Measurements from ENCODE around the gene RPL3. TPM values are rescaled to one million over a fixed set of nuclear protein-coding genes. Genes with fewer than 3 reads are reported as not detected.

RPL3 gene
- total and polyA plus RNA-seq, 3 experiments from 2014 or later: 2,574 to 3,654 (median 2,607) TPM

DNA sequence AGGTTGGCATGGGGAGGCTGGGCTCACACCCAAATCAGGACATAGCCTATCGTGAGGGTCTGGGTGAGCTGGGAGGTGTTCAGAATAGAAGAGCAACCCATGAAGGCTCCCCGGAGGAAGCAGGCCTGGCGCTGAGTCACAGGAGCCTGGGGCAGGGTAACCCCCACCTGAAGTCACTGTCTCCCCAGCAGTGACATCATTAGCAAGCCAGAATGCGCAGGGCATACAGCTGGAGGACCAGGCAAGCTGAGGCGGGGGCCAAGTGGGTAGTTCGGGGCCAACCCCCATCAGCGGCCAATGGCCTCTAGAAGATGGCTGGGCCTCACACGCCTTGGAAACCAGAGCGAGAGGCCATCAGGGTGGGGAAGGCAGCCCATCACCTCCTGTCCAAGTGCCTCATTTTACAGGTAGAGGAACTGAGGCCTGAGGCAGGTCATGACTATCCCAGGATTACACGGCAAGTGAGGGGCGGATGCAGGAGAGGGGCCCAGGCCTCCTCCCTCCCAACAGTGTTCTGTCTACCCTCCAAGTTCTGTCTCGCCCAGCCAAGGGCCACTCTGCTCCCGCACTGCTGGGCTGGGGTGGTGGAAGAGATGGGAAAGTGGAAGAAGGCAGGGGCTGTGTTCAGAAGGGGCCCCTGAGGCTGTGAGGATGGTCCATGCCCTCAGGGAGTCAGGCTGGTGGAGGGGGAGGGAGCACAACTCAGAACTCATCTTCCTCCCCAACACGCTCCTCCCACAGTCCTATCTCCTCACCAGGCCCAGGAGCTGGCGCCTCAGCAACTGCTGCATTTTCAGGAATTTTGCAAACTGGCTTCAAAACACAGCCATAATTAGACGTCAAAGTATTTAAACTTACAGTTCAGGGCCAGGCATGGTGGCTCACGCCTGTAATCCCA, 24.6 kb downstream of the RPL3 start:
- Histone ChIP-seq H3K4me3 (ENCODE audit: low read length) (no peak overlapping the region), H3K4me1 (ENCODE audit: insufficient read depth, low read length) (no peaks in the 10 kb centered on the region), H3K27ac (ENCODE audit: low read depth, low read length) (no peak overlapping the region), H3K27me3 (ENCODE audit: insufficient read depth, low read length, poor library complexity, severe bottlenecking) (no peaks in the 10 kb centered on the region), H3K36me3 (ENCODE audit: insufficient read depth, low read length) (no peaks in the 10 kb centered on the region), H3K9me3 (ENCODE audit: low read length) (no peaks in the 10 kb centered on the region)
- H3K9me3 Mint-ChIP-seq: no peaks in the 10 kb centered on the region
- H3K4me3 Mint-ChIP-seq: no peak overlapping the region
- H3K4me1 Mint-ChIP-seq: peaks cover under 1 to 5% (median 4%) of the 10 kb centered on the region in 3 donors
- no peaks in the 10 kb centered on the region for H3K36me3 Mint-ChIP-seq
- no peak for DNase-seq
- peaks cover 10 to 24% of the 10 kb centered on the region in 2 donors for H3K27me3 Mint-ChIP-seq
- POLR2A ChIA-PET: no interaction called here
- CTCF ChIA-PET: no interaction called here
- H3K27ac Mint-ChIP-seq: no peak overlapping the region

DNA sequence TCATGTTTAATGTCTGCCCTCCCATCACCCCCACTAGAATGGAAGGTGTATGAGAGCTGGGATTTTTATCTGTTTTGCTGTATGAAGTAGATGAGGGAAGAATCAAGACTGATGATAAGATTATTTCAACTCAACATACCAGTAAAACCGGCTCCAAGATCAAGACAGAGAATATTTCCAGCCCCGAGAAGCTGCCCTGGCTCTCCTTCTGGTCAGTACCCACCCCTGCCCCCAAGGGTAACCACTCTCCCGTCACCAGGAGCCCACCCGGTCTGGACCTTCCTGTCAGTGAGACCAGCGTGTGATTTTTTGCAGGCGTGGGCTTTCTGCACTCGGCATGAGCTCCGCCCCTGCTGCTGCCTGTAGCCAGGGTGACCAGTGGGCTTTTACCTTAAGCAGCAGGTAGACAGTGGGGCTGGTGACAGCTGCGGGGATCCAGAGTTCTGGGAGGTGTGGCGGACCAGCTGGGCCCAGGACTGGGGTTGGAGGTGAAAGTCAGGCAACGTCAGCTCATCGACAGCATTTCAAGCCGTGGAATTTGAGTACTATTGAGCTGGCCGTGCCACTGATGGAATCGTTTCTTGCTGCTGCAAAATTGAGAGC, 25.6 kb downstream of the RPL3 start:
- Histone ChIP-seq H3K36me3 (ENCODE audit: insufficient read depth, low read length) (no peaks in the 10 kb centered on the region), H3K4me3 (ENCODE audit: low read length) (no peak overlapping the region), H3K27me3 (ENCODE audit: insufficient read depth, low read length, poor library complexity, severe bottlenecking) (no peaks in the 10 kb centered on the region), H3K27ac (ENCODE audit: low read depth, low read length) (no peak overlapping the region), H3K4me1 (ENCODE audit: insufficient read depth, low read length) (no peaks in the 10 kb centered on the region), H3K9me3 (ENCODE audit: low read length) (no peaks in the 10 kb centered on the region)
- POLR2A ChIA-PET: no interaction called here
- Mint-ChIP-seq H3K27me3 (peaks cover 7 to 16% of the 10 kb centered on the region in 2 donors), H3K4me1 (peaks cover 0 to 5% (median 0%) of the 10 kb centered on the region in 3 donors), H3K9me3 (no peaks in the 10 kb centered on the region), H3K27ac (no peak overlapping the region), H3K4me3 (no peak overlapping the region), H3K36me3 (no peaks in the 10 kb centered on the region)
- CTCF ChIA-PET: no interaction called here
- DNase-seq: no peak

DNA sequence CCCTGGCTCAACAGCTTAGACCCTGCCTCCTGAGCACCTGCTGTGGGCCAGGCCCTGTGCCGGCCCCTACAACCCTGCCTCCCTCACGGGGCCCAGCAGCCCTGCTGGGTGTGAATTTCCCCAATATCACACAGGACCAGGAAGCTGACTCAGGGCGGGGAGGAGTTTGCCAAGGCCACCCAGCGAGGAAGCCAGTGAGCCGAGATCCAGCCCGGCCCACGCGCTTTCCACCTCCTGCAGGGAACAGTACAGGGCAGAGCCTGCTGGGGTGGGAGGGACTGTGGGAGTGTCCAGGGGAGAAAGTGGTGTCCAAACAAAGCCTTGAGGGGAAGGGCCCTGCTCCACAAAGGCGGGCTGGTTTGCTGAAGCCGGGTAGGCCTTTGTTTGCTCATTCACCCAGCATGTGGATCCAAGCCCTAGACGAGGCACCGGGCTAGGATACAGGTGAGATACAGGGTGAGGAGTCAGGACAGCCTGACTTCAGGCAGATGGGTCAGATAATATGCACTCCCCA, 26.8 kb downstream of the RPL3 start:
- no peak for DNase-seq
- Mint-ChIP-seq H3K9me3 (no peaks in the 10 kb centered on the region), H3K36me3 (no peaks in the 10 kb centered on the region), H3K27me3 (peaks cover 7 to 10% of the 10 kb centered on the region in 2 donors), H3K4me3 (no peak overlapping the region), H3K27ac (no peak overlapping the region), H3K4me1 (peaks cover 0 to 2% (median under 1%) of the 10 kb centered on the region in 3 donors)
- ChIA-PET POLR2A (no interaction called here), CTCF (no interaction called here)
- Histone ChIP-seq H3K27me3 (ENCODE audit: insufficient read depth, low read length, poor library complexity, severe bottlenecking) (no peaks in the 10 kb centered on the region), H3K36me3 (ENCODE audit: insufficient read depth, low read length) (no peaks in the 10 kb centered on the region), H3K27ac (ENCODE audit: low read depth, low read length) (no peak overlapping the region), H3K4me1 (ENCODE audit: insufficient read depth, low read length) (no peaks in the 10 kb centered on the region), H3K9me3 (ENCODE audit: low read length) (no peaks in the 10 kb centered on the region), H3K4me3 (ENCODE audit: low read length) (no peak overlapping the region)

GRCh38 chr22:39292031-39292462, 27.4 kb downstream of the RPL3 start:
- no peaks in the 10 kb centered on the region for H3K27me3 ChIP-seq (ENCODE audit: insufficient read depth, low read length, poor library complexity, severe bottlenecking)
- no peak overlapping the region for H3K27ac Mint-ChIP-seq
- no peaks in the 10 kb centered on the region for H3K9me3 ChIP-seq (ENCODE audit: low read length)
- H3K27me3 Mint-ChIP-seq: peaks cover 6 to 9% of the 10 kb centered on the region in 2 donors
- CTCF ChIA-PET: no interaction called here
- no peaks in the 10 kb centered on the region for H3K4me1 ChIP-seq (ENCODE audit: insufficient read depth, low read length)
- H3K4me3 Mint-ChIP-seq: no peak overlapping the region
- no peaks in the 10 kb centered on the region for H3K36me3 Mint-ChIP-seq
- H3K36me3 ChIP-seq (ENCODE audit: insufficient read depth, low read length): no peaks in the 10 kb centered on the region
- H3K9me3 Mint-ChIP-seq: no peaks in the 10 kb centered on the region
- POLR2A ChIA-PET: no interaction called here
- H3K4me1 Mint-ChIP-seq: peaks cover 2 to 6% (median 6%) of the 10 kb centered on the region in 3 donors
- H3K27ac ChIP-seq (ENCODE audit: low read depth, low read length): no peak overlapping the region
- no peak overlapping the region for H3K4me3 ChIP-seq (ENCODE audit: low read length)
- DNase-seq: no peak

DNA sequence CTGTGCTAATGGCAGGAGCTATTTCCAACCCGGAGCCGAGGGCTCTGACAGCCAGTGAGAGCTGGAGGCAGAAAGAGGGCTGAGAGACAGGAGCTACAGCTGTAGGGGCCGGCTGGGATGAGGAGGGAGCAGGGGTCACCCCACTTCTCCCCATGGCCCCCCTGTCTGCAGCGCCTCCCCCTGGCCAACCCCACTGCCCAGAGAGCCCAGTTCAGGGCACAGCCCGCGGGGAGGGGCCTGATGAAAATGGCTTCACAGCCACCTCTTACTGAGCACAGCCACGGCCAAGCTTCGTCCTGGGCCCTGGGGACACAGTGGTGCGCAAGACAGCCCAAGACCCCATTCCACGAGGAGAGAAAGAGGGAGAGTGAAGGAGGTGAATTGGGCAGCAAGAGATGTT, 27.9 kb downstream of the RPL3 start:
- CTCF ChIA-PET: no interaction called here
- Histone ChIP-seq H3K27ac (ENCODE audit: low read depth, low read length) (no peak overlapping the region), H3K27me3 (ENCODE audit: insufficient read depth, low read length, poor library complexity, severe bottlenecking) (no peaks in the 10 kb centered on the region), H3K4me3 (ENCODE audit: low read length) (no peak overlapping the region), H3K9me3 (ENCODE audit: low read length) (no peaks in the 10 kb centered on the region), H3K36me3 (ENCODE audit: insufficient read depth, low read length) (no peaks in the 10 kb centered on the region), H3K4me1 (ENCODE audit: insufficient read depth, low read length) (no peaks in the 10 kb centered on the region)
- H3K27me3 Mint-ChIP-seq: peaks cover 5 to 8% of the 10 kb centered on the region in 2 donors
- H3K27ac Mint-ChIP-seq: no peak overlapping the region
- H3K9me3 Mint-ChIP-seq: no peaks in the 10 kb centered on the region
- POLR2A ChIA-PET: no interaction called here
- H3K4me1 Mint-ChIP-seq: peaks cover 3 to 9% (median 8%) of the 10 kb centered on the region in 3 donors
- no peak for DNase-seq
- H3K36me3 Mint-ChIP-seq: no peaks in the 10 kb centered on the region
- no peak overlapping the region for H3K4me3 Mint-ChIP-seq

GRCh38 chr22:39290724-39291161, 28.7 kb downstream of the RPL3 start:
- H3K27ac Mint-ChIP-seq: no peak overlapping the region
- no peaks in the 10 kb centered on the region for H3K4me1 ChIP-seq (ENCODE audit: insufficient read depth, low read length)
- peaks cover 0 to 3% (median 2%) of the 10 kb centered on the region in 5 donors for H3K9me3 Mint-ChIP-seq
- ChIA-PET CTCF (interaction anchor here (1.3 kb wide), 1 partner anchor 27 kb away, joined by 3 read pairs; no protein-coding TSS in a partner anchor), POLR2A (no interaction called here)
- peaks cover 2 to 4% of the 10 kb centered on the region in 2 donors for H3K27me3 Mint-ChIP-seq
- no peaks in the 10 kb centered on the region for H3K36me3 ChIP-seq (ENCODE audit: insufficient read depth, low read length)
- DNase-seq: no peak
- H3K4me1 Mint-ChIP-seq: peaks cover 3 to 9% (median 8%) of the 10 kb centered on the region in 3 donors
- no peaks in the 10 kb centered on the region for H3K36me3 Mint-ChIP-seq
- H3K27me3 ChIP-seq (ENCODE audit: insufficient read depth, low read length, poor library complexity, severe bottlenecking): no peaks in the 10 kb centered on the region
- no peak overlapping the region for H3K4me3 ChIP-seq (ENCODE audit: low read length)
- H3K27ac ChIP-seq (ENCODE audit: low read depth, low read length): no peak overlapping the region
- H3K9me3 ChIP-seq (ENCODE audit: low read length): no peaks in the 10 kb centered on the region
- no peak overlapping the region for H3K4me3 Mint-ChIP-seq

GRCh38 chr22:39289975-39290720, 29.3 kb downstream of the RPL3 start:
- POLR2A ChIA-PET: no interaction called here
- no peak for DNase-seq
- no peaks in the 10 kb centered on the region for H3K36me3 ChIP-seq (ENCODE audit: insufficient read depth, low read length)
- CTCF ChIA-PET: interaction anchor here (1.3 kb wide), 1 partner anchor 28 kb away, joined by 3 read pairs; no protein-coding TSS in a partner anchor
- H3K9me3 ChIP-seq (ENCODE audit: low read length): no peaks in the 10 kb centered on the region
- Mint-ChIP-seq H3K36me3 (peaks cover 0 to 1% (median 0%) of the 10 kb centered on the region in 3 donors), H3K4me3 (no peak overlapping the region), H3K9me3 (peaks cover 0 to 3% (median 3%) of the 10 kb centered on the region in 5 donors), H3K4me1 (peaks cover 3 to 9% (median 8%) of the 10 kb centered on the region in 3 donors), H3K27me3 (peaks cover 2 to 4% of the 10 kb centered on the region in 2 donors), H3K27ac (no peak overlapping the region)
- no peak overlapping the region for H3K4me3 ChIP-seq (ENCODE audit: low read length)
- no peaks in the 10 kb centered on the region for H3K4me1 ChIP-seq (ENCODE audit: insufficient read depth, low read length)
- H3K27me3 ChIP-seq (ENCODE audit: insufficient read depth, low read length, poor library complexity, severe bottlenecking): no peaks in the 10 kb centered on the region
- no peak overlapping the region for H3K27ac ChIP-seq (ENCODE audit: low read depth, low read length)

All from CD8-positive, alpha-beta memory T cell (primary cell).